Esophagus muscularis mucosa (tissue), 3 donors: Measurements from ENCODE around the gene ZNF3.

Source experiments
- CTCF ChIP-seq, 3 experiments: fragments of 200-600 bp in 2 of 3; fragments of 450-650 bp in 1 of 3; sonication (generic) in 2 of 3; IDR thresholded peaks; one replicate each; pipeline ENCODE4 v1.5.1; 2017 to 2019; ENCODE audit warnings: antibody characterized with exemption in 3 of 3, mild to moderate bottlenecking in 2 of 3, moderate library complexity in 1 of 3
- POLR2A ChIP-seq: fragments of 450-650 bp; IDR thresholded peaks from one replicate; pipeline ENCODE4 v1.6.1; 2017; ENCODE audit warnings: antibody characterized with exemption, moderate library complexity, mild to moderate bottlenecking, low read depth

GRCh38 chr7:100051611-100052010 lies 29.9 kb downstream of the ZNF3 start:
- TF ChIP-seq CTCF (IDR thresholded peaks at IDR 0.05) (no peak), POLR2A (no peak)
